Calu3 (cell line): ENCODE results near the gene OR10G3. TPM values are rescaled to one million over a fixed set of nuclear protein-coding genes. Genes with fewer than 3 reads are reported as not detected.

Experiments
- BruUV-seq: library from RNA; stranded (reverse); fragments of 400-500 nt; replicated peaks from 2 replicates; lab custom pipeline; 2021; lab: Mats Ljungman, UMichigan
- CTCF ChIA-PET: fragments of 300-600 bp; sonication (Branson Sonifier 250); formaldehyde crosslinking; loops from one replicate; lab custom pipeline; 2022; ENCODE audit warnings: antibody characterized with exemption; lab: Charles Lee
- DNase-seq: peaks from one replicate; pipeline ENCODE4 v3.0.0; 2022
- H3K27ac Mint-ChIP-seq: one replicate; pipeline ENCODE4 v1.8.0; 2022; ENCODE audit warnings: mixed read lengths; ENCODE audit not compliant: unreplicated experiment
- H3K27me3 Mint-ChIP-seq: one replicate; pipeline ENCODE4 v1.8.0; 2022; ENCODE audit warnings: mixed read lengths; ENCODE audit not compliant: unreplicated experiment
- H3K36me3 Mint-ChIP-seq: one replicate; pipeline ENCODE4 v1.8.0; 2022; ENCODE audit warnings: mild to moderate bottlenecking, moderate library complexity, mixed read lengths; ENCODE audit not compliant: insufficient read depth, unreplicated experiment
- H3K4me1 Mint-ChIP-seq: one replicate; pipeline ENCODE4 v1.8.0; 2022; ENCODE audit warnings: mild to moderate bottlenecking, low read depth, mixed read lengths; ENCODE audit not compliant: unreplicated experiment
- H3K4me3 Mint-ChIP-seq: one replicate; pipeline ENCODE4 v1.8.0; 2022; ENCODE audit warnings: mild to moderate bottlenecking, low read depth, moderate library complexity, mixed read lengths; ENCODE audit not compliant: unreplicated experiment
- H3K9me3 Mint-ChIP-seq: one replicate; pipeline ENCODE4 v1.8.0; 2022; ENCODE audit warnings: low read depth, mixed read lengths; ENCODE audit not compliant: unreplicated experiment
- intact Hi-C: fragments of 100-400 bp; cut with micrococcal nuclease; formaldehyde crosslinking; loops from one replicate; pipeline ENCODE4 v1.10.0; 2022; ENCODE audit not compliant: unreplicated experiment
- total RNA-seq: library from RNA; stranded (reverse); gene quantifications from 2 replicates; pipeline ENCODE4 v1.2.3, GENCODE V29; 2022
- TF ChIP-seq, protein P1 (sequence below): fragments of 200-600 bp; IDR thresholded peaks from one replicate; pipeline ENCODE4 v1.8.0; 2022; ENCODE audit warnings: antibody characterized with exemption; ENCODE audit not compliant: unreplicated experiment

The OR10G3 gene
- total RNA-seq, 1 experiment from 2014 or later = not detected

DNA sequence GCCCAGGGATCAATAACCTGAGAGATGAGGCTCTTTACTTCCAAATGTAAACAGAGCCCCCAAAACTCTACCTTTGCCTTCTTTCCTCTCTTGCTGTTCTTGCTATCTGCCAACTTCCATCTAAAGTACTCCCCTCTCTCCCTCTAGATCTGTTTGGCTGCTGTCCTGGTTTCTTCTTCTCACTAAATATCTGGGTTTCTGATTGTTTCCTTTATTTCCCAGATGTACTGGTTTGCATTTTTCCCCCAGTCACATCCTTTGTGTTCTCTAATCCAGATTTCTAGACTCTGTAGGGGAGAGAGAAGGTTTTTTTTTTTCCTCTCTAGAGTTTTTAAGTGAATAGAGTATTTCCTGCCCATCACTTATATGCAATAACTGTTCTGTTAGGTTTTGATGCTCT, 46.6 kb downstream of the OR10G3 start:
- no peak overlapping the region for H3K4me3 Mint-ChIP-seq
- no peak for DNase-seq
- H3K27me3 Mint-ChIP-seq = peaks cover 57% of the 10 kb centered on the region
- no peaks in the 10 kb centered on the region for H3K36me3 Mint-ChIP-seq
- H3K27ac Mint-ChIP-seq = no peak overlapping the region
- intact Hi-C loops = no loop called here
- CTCF ChIA-PET = no interaction called here
- H3K4me1 Mint-ChIP-seq = peaks cover 14% of the 10 kb centered on the region
- no peaks in the 10 kb centered on the region for H3K9me3 Mint-ChIP-seq
- BruUV-seq = no TSS peak
- TF ChIP-seq, protein P1, sequence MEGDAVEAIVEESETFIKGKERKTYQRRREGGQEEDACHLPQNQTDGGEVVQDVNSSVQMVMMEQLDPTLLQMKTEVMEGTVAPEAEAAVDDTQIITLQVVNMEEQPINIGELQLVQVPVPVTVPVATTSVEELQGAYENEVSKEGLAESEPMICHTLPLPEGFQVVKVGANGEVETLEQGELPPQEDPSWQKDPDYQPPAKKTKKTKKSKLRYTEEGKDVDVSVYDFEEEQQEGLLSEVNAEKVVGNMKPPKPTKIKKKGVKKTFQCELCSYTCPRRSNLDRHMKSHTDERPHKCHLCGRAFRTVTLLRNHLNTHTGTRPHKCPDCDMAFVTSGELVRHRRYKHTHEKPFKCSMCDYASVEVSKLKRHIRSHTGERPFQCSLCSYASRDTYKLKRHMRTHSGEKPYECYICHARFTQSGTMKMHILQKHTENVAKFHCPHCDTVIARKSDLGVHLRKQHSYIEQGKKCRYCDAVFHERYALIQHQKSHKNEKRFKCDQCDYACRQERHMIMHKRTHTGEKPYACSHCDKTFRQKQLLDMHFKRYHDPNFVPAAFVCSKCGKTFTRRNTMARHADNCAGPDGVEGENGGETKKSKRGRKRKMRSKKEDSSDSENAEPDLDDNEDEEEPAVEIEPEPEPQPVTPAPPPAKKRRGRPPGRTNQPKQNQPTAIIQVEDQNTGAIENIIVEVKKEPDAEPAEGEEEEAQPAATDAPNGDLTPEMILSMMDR = no peak

GRCh38 chr14:21529515-21529914, 50.4 kb downstream of the OR10G3 start:
- no peaks in the 10 kb centered on the region for H3K9me3 Mint-ChIP-seq
- intact Hi-C loops = no loop called here
- TF ChIP-seq, protein P1 = no peak
- no TSS peak for BruUV-seq
- peaks cover 24% of the 10 kb centered on the region for H3K27me3 Mint-ChIP-seq
- no peak for DNase-seq
- CTCF ChIA-PET = interaction anchor here (0.7 to 1.3 kb wide), 2 partner anchors 9 to 34 kb away, joined by 3 to 4 read pairs; no protein-coding TSS in a partner anchor
- no peak overlapping the region for H3K4me3 Mint-ChIP-seq
- H3K36me3 Mint-ChIP-seq = peaks cover 11% of the 10 kb centered on the region
- H3K4me1 Mint-ChIP-seq = no peaks in the 10 kb centered on the region
- no peak overlapping the region for H3K27ac Mint-ChIP-seq

- H3K36me3 Mint-ChIP-seq = peaks cover 11% of the 10 kb centered on the region
- no peaks in the 10 kb centered on the region for H3K9me3 Mint-ChIP-seq
- H3K27ac Mint-ChIP-seq = no peak overlapping the region
- H3K4me1 Mint-ChIP-seq = no peaks in the 10 kb centered on the region
- TF ChIP-seq, protein P1 = no peak
- no peak overlapping the region for H3K4me3 Mint-ChIP-seq
- CTCF ChIA-PET = interaction anchor here (0.5 to 0.7 kb wide), 2 partner anchors 33 to 344 kb away, joined by 3 read pairs; no protein-coding TSS in a partner anchor
- DNase-seq = no peak
- BruUV-seq = no TSS peak
- H3K27me3 Mint-ChIP-seq = peaks cover 20% of the 10 kb centered on the region
- intact Hi-C loops = no loop called here
These were observed 51.2 kb downstream of the OR10G3 start for GRCh38 chr14:21528381-21529348.

DNA sequence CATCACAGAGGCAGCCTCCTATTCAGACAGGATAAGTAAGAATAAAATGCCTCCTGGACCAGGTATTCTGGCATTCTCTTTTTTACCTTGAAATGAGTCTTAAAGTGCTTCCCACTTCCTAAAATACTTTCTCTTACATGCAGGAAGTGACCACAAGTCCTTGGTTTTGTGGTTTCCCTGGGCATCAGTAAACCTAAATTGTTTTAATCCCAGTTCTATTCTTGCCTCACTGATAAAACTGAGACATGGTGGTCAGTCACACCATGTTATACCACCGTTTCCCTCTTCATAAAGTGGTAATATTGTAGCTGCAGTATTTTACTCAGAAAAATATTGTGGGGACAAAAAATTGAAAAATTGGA, 52.6 kb downstream of the OR10G3 start:
- BruUV-seq = no TSS peak
- peaks cover 16% of the 10 kb centered on the region for H3K27me3 Mint-ChIP-seq
- DNase-seq = no peak
- TF ChIP-seq, protein P1 = no peak
- no peaks in the 10 kb centered on the region for H3K4me1 Mint-ChIP-seq
- intact Hi-C loops = no loop called here
- H3K36me3 Mint-ChIP-seq = peaks cover 11% of the 10 kb centered on the region
- H3K27ac Mint-ChIP-seq = no peak overlapping the region
- H3K4me3 Mint-ChIP-seq = peak overlapping the region; percentile 72
- CTCF ChIA-PET = no interaction called here
- H3K9me3 Mint-ChIP-seq = no peaks in the 10 kb centered on the region
